Measurements from ENCODE around the gene KCNQ1.

The KCNQ1 gene

DNA sequence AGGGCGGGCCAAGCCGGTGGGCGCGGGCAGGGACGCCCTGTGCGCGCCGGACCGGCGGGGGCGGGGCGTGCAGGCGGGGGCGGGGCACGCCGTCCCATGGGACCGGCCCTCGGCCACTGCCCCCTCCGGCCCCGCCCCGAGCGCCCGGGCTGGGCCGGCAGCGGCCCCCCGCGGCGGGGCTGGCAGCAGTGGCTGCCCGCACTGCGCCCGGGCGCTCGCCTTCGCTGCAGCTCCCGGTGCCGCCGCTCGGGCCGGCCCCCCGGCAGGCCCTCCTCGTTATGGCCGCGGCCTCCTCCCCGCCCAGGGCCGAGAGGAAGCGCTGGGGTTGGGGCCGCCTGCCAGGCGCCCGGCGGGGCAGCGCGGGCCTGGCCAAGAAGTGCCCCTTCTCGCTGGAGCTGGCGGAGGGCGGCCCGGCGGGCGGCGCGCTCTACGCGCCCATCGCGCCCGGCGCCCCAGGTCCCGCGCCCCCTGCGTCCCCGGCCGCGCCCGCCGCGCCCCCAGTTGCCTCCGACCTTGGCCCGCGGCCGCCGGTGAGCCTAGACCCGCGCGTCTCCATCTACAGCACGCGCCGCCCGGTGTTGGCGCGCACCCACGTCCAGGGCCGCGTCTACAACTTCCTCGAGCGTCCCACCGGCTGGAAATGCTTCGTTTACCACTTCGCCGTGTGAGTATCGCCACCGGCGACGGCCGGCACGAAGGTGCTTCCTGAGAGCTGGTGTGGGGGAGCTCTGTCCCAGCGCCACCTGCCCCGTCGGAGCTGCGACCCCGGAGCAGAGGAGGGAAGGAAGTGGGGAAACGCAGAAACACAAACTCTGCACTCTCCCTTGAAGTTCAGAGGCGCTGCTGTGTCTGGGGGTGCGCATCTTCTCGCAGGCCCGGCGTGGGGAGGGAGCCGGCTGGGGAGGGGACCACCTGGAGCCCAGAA is at the start of gene KCNQ1:
Gene KCNQ1, plus strand, starts transcription at position 188 of the 925 bp plus-strand sequence. Its CDS starts 91 bp downstream, at position 279.
- peak; percentile 26 for DNase-seq (ENCODE audit: low read depth)

- DNase-seq (ENCODE audit: low read depth) = no peak
Observed at GRCh38 chr11:2395211-2395730, 49.5 kb upstream of the KCNQ1 start.

DNA sequence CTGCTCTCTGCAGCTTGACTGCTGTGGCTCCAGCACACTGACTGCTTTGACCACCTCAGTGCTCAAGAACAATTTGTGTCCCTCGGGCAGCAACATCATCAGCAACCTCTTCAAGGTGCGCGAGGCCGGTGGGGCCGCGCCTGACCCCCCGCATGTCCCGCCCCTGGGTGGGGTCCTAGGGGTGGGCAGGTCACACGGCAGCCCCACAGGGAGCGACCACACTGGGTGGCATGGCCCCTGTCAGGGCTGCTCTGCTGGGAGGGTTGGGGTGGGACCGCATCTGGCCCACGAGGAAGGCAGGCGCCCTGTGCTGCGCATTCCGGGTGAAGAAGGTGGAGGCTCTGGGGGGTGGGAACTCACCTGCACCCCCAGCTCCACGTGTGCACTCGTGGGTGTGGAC is 49.0 kb upstream of the KCNQ1 start:
- no peak for DNase-seq (ENCODE audit: low read depth)

GRCh38 chr11:2396471-2396870 is 48.3 kb upstream of the KCNQ1 start:
- DNase-seq (ENCODE audit: low read depth) = no peak

DNA sequence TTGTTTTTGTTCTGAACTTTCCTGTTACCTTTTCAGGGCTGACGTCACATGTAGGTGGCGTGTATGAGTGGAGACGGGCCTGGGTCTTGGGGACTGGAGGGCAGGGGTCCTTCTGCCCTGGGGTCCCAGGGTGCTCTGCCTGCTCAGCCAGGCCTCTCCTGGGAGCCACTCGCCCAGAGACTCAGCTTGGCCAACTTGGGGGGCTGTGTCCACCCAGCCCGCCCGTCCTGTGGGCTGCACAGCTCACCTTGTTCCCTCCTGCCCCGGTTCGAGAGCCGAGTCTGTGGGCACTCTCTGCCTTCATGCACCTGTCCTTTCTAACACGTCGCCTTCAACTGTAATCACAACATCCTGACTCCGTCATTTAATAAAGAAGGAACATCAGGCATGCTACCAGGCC is 47.8 kb upstream of the KCNQ1 start:
- DNase-seq (ENCODE audit: low read depth) = no peak

DNA sequence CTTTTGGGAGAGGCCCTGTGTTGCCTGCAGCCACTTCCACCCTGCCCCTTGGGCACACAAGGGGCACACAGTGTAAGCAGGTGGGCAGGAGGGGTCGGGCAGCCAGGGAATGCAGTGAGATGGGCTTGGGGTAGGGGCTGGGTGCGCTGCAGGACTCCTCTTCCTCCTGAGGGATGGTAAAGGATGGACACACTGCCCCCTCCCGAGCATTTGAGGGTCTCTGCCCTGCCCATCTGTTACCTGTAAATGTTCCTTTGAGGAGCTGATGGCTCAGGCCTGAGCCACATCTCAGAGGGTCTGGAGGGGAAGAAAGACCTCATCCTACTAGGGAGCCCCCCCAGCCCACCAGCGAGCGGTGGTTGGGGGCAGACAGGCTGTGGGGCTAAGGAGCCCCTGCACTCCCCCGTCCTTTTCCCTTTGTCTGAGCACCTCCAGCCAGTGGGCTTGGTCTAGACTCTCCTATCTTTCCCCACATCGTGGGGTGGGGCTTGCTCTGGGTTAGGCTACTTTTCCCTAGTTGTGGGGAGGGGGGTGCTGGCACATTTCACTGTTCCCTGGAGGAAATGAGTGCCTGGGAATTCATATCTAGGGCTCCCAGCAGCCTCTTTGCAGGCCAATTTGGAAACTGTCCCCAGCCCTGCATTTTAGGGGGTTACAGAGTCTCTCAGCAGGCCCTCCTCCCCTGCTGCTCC is 46.0 kb upstream of the KCNQ1 start:
- no peak for DNase-seq (ENCODE audit: low read depth)

- no peak for DNase-seq (ENCODE audit: low read depth)
Observed at GRCh38 chr11:2399488-2400068, 45.2 kb upstream of the KCNQ1 start.

- DNase-seq (ENCODE audit: low read depth) = peak; percentile 100
Observed at GRCh38 chr11:2400069-2400761, 44.6 kb upstream of the KCNQ1 start, which contains the start of gene TSSC4. TSSC4 (plus strand) TSS chr11:2400750; CDS start chr11:2402634, 1,884 bp downstream.

DNA sequence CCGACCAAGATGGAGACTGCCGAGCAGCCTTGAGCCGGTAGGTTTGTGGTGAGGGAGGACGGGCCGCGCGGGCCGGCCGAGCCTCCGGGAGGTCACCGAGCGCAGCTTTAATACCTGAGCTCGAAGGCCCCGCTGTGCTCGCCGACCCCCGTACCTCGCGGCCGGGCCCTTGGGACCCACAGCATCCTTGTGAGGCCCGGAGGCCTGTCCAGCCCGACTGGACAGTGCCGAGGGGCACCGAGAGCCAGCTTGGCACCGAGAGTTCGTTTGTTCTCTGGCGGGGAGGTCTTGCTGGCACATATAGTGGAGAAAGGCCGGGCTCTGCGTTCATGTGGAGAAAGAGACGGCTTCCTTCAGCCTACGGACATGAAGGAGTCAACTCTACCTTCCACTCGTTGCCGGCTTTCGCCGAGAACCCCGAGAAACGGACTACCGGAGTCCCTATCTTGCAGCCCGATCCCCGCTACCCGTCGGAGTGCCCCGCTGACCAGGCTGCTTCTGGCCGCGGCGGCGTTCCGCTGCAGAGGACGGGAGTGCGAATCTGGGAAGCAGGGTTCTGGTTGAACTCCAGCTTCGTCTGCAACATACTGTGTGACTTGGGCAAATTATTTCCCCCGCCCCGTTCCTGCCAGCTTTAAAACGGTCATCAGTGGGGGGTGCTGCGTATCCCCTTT is 43.9 kb upstream of the KCNQ1 start:
- no peak for DNase-seq (ENCODE audit: low read depth)

DNA sequence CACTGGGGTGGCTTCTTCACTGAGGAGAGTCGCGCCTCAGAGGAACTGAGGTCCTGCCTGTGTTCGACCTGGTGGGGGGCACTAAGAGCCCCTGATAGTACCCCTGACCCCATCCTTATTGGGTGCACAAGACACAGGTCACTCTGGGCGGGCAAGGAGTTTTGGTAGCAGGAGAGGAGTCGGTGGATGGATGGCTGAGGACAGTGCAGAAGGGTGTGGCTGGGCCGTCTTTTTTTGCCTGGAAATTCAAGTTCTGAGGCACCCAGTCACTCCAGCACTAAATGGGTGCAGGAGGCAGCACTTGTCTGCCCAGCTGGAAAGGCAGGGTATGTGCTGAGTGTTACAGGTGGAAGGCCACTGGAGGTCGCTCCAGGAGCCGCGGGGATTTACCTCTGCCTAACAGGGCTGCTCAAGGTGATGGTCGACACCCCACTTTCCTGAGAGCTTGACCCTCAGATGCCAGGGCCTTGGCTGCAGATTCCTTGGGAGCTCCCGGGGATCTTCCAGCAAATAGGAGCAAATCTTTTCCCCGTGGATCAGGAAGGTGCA is 43.3 kb upstream of the KCNQ1 start:
- no peak for DNase-seq (ENCODE audit: low read depth)

GRCh38 chr11:2402106-2402505 is 42.7 kb upstream of the KCNQ1 start:
- no peak for DNase-seq (ENCODE audit: low read depth)

DNA sequence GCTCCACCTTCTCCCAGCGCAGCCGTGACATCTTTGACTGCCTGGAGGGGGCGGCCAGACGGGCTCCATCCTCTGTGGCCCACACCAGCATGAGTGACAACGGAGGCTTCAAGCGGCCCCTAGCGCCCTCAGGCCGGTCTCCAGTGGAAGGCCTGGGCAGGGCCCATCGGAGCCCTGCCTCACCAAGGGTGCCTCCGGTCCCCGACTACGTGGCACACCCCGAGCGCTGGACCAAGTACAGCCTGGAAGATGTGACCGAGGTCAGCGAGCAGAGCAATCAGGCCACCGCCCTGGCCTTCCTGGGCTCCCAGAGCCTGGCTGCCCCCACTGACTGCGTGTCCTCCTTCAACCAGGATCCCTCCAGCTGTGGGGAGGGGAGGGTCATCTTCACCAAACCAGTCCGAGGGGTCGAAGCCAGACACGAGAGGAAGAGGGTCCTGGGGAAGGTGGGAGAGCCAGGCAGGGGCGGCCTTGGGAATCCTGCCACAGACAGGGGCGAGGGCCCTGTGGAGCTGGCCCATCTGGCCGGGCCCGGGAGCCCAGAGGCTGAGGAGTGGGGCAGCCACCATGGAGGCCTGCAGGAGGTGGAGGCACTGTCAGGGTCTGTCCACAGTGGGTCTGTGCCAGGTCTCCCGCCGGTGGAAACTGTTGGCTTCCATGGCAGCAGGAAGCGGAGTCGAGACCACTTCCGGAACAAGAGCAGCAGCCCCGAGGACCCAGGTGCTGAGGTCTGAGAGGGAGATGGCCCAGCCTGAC is 41.7 kb upstream of the KCNQ1 start:
- DNase-seq (ENCODE audit: low read depth) = no peak

- no peak for DNase-seq (ENCODE audit: low read depth)
Observed at GRCh38 chr11:2404735-2405196, 40.0 kb upstream of the KCNQ1 start.

GRCh38 chr11:2406451-2406850 is 38.4 kb upstream of the KCNQ1 start:
- no peak for DNase-seq (ENCODE audit: low read depth)

- DNase-seq (ENCODE audit: low read depth) = no peak
Observed at GRCh38 chr11:2406878-2407410, 37.9 kb upstream of the KCNQ1 start.

- no peak for DNase-seq (ENCODE audit: low read depth)
Observed at GRCh38 chr11:2408671-2409070, 36.1 kb upstream of the KCNQ1 start.

- no peak for DNase-seq (ENCODE audit: low read depth)
Observed at GRCh38 chr11:2409126-2409525, 35.7 kb upstream of the KCNQ1 start.

GRCh38 chr11:2409611-2410468 is 35.0 kb upstream of the KCNQ1 start:
- DNase-seq (ENCODE audit: low read depth) = no peak

- no peak for DNase-seq (ENCODE audit: low read depth)
Observed at GRCh38 chr11:2410616-2411015, 34.2 kb upstream of the KCNQ1 start.
